Tibial nerve (tissue), 4 donors: ENCODE results near the gene VCAN.

Experiments used
- CTCF ChIP-seq, 5 experiments: fragments of 200-600 bp in 3 of 5; fragments of 450-650 bp in 2 of 5; sonication (generic) in 3 of 5; IDR thresholded peaks; one replicate each; pipeline ENCODE4 v1.5.1; 2016 to 2019; ENCODE audit warnings: antibody characterized with exemption in 5 of 5, mild to moderate bottlenecking in 3 of 5, moderate library complexity in 2 of 5
- EP300 ChIP-seq, 2 donors: sonication (generic); formaldehyde crosslinking; IDR thresholded peaks; one replicate each; pipeline ENCODE4 v1.6.1; 2017; ENCODE audit warnings: antibody characterized with exemption in 2 of 2, mild to moderate bottlenecking in 1 of 2
- POLR2A ChIP-seq, 2 donors: fragments of 450-650 bp; IDR thresholded peaks; one replicate each; pipeline ENCODE4 v1.6.1; 2017; ENCODE audit warnings: antibody characterized with exemption in 2 of 2, mild to moderate bottlenecking in 2 of 2, moderate library complexity in 2 of 2

- TF ChIP-seq CTCF (IDR thresholded peaks at IDR 0.05), result no peak
- TF ChIP-seq POLR2A (IDR thresholded peaks at IDR 0.05), result no peak
- TF ChIP-seq EP300 (IDR thresholded peaks at IDR 0.05), result no peak
These were observed 36.6 kb upstream of the VCAN start for GRCh38 chr5:83434946-83435345.
